Lower lobe of right lung (tissue), 2 donors: ENCODE data around the gene LRP2. TPM values are rescaled to one million over a fixed set of nuclear protein-coding genes. Genes with fewer than 3 reads are reported as not detected.
A peak's percentile ranks its signal among the peaks of the same experiment; 100 is the strongest.

ENCODE experiments used
- ATAC-seq, 2 donors: fragments of 200-7000 bp; cut with Tn5 transposase; one replicate each; pipeline ENCODE4 v1.9.1; 2020 to 2022; ENCODE audit warnings: mild to moderate bottlenecking in 2 of 2, moderate library complexity in 2 of 2
- DNase-seq: peaks from one replicate; pipeline ENCODE4 v3.0.0-alpha.2; 2020
- H3K27ac ChIP-seq: fragments of 200-600 bp; one replicate; pipeline ENCODE4 v1.8.0; 2022
- H3K27me3 ChIP-seq: fragments of 200-600 bp; one replicate; pipeline ENCODE4 v1.8.0; 2022; ENCODE audit warnings: low read depth
- H3K36me3 ChIP-seq: fragments of 200-600 bp; one replicate; pipeline ENCODE4 v1.8.0; 2022; ENCODE audit warnings: mild to moderate bottlenecking
- H3K4me1 ChIP-seq: fragments of 200-600 bp; one replicate; pipeline ENCODE4 v1.8.0; 2022
- H3K4me3 ChIP-seq: fragments of 200-600 bp; one replicate; pipeline ENCODE4 v1.8.0; 2022; ENCODE audit warnings: mild to moderate bottlenecking
- H3K9me3 ChIP-seq: fragments of 200-600 bp; one replicate; pipeline ENCODE4 v1.8.0; 2022
- CTCF ChIP-seq: fragments of 200-600 bp; IDR thresholded peaks from one replicate; pipeline ENCODE4 v1.8.0; 2022; ENCODE audit warnings: antibody characterized with exemption, mild to moderate bottlenecking
- intact Hi-C: fragments of 100-400 bp; cut with DNase I; formaldehyde crosslinking; loops from one replicate; pipeline ENCODE4 v1.11.0; 2022
- total RNA-seq: library from RNA; stranded (reverse); fragmentation: NEBNext Ultra II Directional; extraction: Animal tissue kit (Norgen Biotek cat#: 25700); gene quantifications from one replicate; pipeline ENCODE4 v1.2.1, GENCODE V29; 2021
- donor health status: DM: no; HTN: yes; CAD: no; lungs with severe emphysema.

LRP2 gene
- total RNA-seq, 1 donor from 2014 or later: 47.8 TPM

GRCh38 chr2:169260246-169260645, 102.1 kb downstream of the LRP2 start:
- no peaks in the 10 kb centered on the region for H3K36me3 ChIP-seq
- H3K27me3 ChIP-seq: no peaks in the 10 kb centered on the region
- TF ChIP-seq CTCF: no peak
- intact Hi-C loops: no loop called here
- ATAC-seq: no peak
- no peaks in the 10 kb centered on the region for H3K9me3 ChIP-seq
- no peak overlapping the region for H3K27ac ChIP-seq
- H3K4me1 ChIP-seq: no peaks in the 10 kb centered on the region
- DNase-seq: no peak
- no peak overlapping the region for H3K4me3 ChIP-seq

DNA sequence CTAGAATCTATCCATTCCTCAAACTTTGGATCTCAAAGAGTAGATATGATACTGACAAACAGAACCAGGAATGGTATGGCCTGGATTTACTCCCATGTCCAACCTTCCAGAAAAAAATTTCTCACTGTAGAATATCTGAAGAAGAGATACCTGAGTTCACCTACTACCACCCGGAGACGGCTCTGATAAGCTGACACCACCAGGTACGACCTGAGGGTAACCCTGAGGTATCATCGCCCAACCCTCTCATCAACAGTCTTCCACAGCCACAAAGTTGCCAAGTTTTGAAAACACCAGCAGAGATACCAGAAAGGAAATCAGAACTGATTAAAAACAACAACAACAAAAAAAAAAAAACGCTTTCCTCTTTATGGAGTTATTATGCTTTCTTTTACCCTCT, 102.9 kb downstream of the LRP2 start:
- H3K9me3 ChIP-seq: no peaks in the 10 kb centered on the region
- no peak for TF ChIP-seq CTCF
- H3K27ac ChIP-seq: no peak overlapping the region
- DNase-seq: no peak
- no peaks in the 10 kb centered on the region for H3K36me3 ChIP-seq
- no peaks in the 10 kb centered on the region for H3K27me3 ChIP-seq
- H3K4me3 ChIP-seq: no peak overlapping the region
- intact Hi-C loops: no loop called here
- no peaks in the 10 kb centered on the region for H3K4me1 ChIP-seq
- no peak for ATAC-seq

DNA sequence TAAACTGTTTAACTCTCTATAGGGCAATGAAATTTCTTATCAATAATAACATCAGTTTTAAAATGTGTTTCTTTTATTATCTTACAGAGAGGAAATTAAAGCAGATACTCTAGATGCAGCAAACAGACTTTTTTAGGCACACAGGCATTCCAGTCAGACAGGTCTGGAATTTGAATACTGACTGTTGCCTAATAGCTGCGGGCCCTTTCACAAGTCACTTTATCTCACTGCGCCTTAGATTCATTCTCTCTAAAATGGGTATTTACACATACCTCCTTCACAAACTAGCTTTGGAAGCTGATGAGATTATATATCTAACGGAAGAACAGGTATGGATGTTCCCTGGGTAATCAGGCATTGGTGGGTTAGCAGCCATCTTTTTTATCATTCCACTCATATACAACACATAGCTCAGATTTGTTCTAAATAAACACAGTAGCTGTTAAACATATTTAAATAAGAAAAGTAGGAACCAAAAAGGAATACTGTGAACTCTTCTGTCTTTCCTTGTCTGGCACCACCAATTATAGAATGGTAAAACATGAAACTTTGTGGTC, 104.2 kb downstream of the LRP2 start:
- Histone ChIP-seq H3K27me3 (no peaks in the 10 kb centered on the region), H3K4me3 (no peak overlapping the region), H3K9me3 (no peaks in the 10 kb centered on the region), H3K27ac (no peak overlapping the region), H3K36me3 (no peaks in the 10 kb centered on the region), H3K4me1 (no peaks in the 10 kb centered on the region)
- DNase-seq: no peak
- TF ChIP-seq CTCF: no peak
- intact Hi-C loops: no loop called here
- peak in 1 of 2 donors; percentile 61 for ATAC-seq

DNA sequence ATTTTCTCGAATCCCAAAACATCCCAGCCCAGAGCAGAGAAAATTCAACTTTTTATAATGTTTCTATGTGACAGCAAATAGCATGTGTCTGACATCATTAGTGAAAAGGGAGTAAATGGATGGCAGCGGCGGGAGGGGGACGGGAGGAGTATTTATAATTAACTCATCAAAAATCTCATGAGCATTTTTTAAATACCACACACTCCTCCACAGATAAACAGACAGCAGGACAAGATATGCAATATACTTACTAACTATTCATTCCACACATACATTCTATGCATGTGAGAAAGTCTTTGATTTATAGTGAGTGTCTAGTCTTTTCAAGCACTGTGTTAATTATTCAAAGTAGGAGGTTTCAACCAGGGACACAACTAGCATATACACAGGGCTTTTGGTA, 107.6 kb downstream of the LRP2 start:
- H3K4me1 ChIP-seq: no peaks in the 10 kb centered on the region
- no peak overlapping the region for H3K27ac ChIP-seq
- DNase-seq: no peak
- intact Hi-C loops: no loop called here
- H3K36me3 ChIP-seq: no peaks in the 10 kb centered on the region
- no peak for TF ChIP-seq CTCF
- ATAC-seq: no peak
- H3K9me3 ChIP-seq: no peaks in the 10 kb centered on the region
- no peak overlapping the region for H3K4me3 ChIP-seq
- H3K27me3 ChIP-seq: no peaks in the 10 kb centered on the region

GRCh38 chr2:169247211-169247610, 115.1 kb downstream of the LRP2 start:
- no peak overlapping the region for H3K27ac ChIP-seq
- H3K9me3 ChIP-seq: no peaks in the 10 kb centered on the region
- ATAC-seq: no peak
- H3K4me3 ChIP-seq: no peak overlapping the region
- DNase-seq: no peak
- intact Hi-C loops: no loop called here
- no peaks in the 10 kb centered on the region for H3K27me3 ChIP-seq
- H3K4me1 ChIP-seq: no peaks in the 10 kb centered on the region
- no peak for TF ChIP-seq CTCF
- no peaks in the 10 kb centered on the region for H3K36me3 ChIP-seq

DNA sequence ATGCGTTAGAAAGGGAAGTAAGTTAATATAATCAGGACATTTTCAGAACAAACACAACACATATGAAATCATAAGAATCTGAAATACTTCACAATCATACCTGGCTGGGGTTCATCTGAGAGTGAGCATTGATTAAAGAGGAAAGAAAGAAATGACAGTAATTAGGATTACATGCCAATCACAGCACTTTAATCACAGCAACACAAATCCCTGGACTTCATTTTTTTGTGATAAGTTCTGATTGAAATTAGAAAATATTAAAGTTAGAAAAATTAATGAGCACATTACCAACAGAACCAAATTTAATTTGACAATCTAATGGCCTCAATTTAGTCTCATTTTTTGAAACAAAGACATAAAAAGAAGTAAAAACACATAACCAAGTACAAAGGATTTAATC, 121.9 kb downstream of the LRP2 start:
- no peak for ATAC-seq
- H3K36me3 ChIP-seq: no peaks in the 10 kb centered on the region
- H3K4me3 ChIP-seq: no peak overlapping the region
- no peaks in the 10 kb centered on the region for H3K4me1 ChIP-seq
- TF ChIP-seq CTCF: no peak
- H3K27me3 ChIP-seq: no peaks in the 10 kb centered on the region
- H3K27ac ChIP-seq: no peak overlapping the region
- no peak for DNase-seq
- H3K9me3 ChIP-seq: no peaks in the 10 kb centered on the region
- intact Hi-C loops: no loop called here
